Measurements from ENCODE around the gene PANX1.

The PANX1 gene

GRCh38 chr11:94186342-94187203 lies 57.9 kb downstream of the PANX1 start:
- no peak for DNase-seq

DNA sequence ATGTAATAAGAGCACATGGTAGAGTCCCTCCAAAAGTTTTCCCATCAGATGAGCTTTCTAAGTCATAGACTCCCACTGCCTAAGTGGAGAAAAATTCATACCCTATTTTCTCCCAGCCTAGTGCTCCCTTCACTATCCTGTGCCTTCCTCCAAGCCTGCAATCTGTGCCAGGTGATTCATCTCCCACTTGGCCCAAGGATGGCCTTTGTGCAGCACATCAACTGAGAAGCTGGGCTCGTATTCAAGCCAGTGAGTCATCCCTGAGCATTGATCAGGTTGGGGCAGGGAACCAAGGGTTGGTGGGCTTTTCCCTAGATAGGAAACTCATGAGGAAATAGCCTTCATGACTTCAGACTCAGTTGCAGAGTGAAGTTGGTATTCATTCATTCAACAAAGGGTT lies 64.6 kb downstream of the PANX1 start:
- no peak for DNase-seq

DNA sequence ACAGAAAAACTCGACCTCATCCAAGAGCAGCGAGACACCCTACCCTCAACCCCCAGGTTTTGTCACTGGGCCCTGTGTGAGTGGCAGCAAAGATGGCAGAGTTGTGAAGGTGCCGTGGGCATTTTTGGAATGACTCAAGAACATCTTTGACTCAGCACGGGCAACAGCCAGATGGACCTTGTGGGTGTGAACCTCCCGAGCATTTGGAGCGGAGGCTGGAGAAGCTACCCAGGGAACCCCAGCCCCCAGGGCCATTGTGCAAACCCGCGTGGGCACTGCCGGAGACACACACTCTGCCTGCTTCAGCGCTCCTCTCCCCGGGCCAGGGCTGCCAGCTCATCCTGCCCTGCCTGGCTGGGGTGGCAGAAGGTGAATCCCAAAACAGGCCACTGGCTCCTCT lies 66.1 kb downstream of the PANX1 start:
- no peak for DNase-seq

DNA sequence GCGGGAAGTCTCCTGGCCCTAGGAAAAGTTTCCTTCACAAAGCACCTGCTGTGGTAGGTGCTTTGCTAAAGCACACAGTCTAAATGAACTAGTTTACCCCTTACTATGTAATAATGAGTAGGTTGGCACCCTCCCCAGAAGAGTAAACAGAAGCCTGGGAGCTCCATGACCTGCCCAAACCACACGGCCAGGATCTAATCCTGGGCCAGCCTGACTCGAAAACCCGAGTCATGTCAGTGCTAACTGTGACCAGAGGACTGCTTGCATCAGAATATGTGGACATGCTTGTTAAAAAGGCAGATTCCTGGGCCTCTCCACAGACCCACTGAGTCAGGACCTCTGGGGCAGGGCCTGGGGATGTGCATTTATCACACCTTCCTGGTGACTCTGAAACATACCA lies 67.7 kb downstream of the PANX1 start:
- DNase-seq: no peak

- no peak for DNase-seq
Observed at GRCh38 chr11:94198718-94199117, 70.1 kb downstream of the PANX1 start.

- no peak for DNase-seq
Observed at GRCh38 chr11:94199136-94200130, 70.8 kb downstream of the PANX1 start.

- no peak for DNase-seq
Observed at GRCh38 chr11:94201004-94201465, 72.4 kb downstream of the PANX1 start.

DNA sequence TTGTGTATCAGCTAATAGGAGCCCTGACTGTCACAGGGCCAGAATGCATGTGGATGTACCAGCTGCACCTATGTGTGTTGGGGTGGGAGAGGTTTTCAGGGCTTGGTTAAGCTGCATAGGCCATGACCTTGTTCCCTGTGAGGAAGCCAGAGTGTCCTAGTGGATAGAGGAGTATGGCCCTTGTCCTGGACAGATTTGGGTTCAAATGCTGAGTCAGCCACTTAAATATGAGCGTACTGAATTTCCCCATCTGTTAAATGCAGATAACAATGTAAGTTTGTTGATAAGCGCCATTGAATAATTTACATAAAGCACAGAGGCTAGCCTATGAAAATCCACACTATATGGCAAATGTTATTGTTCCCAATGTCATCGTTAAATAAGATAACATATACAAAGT lies 74.4 kb downstream of the PANX1 start:
- no peak for DNase-seq

GRCh38 chr11:94211261-94211830 lies 82.7 kb downstream of the PANX1 start:
- no peak for DNase-seq

GRCh38 chr11:94212898-94213297 lies 84.3 kb downstream of the PANX1 start:
- DNase-seq: no peak

GRCh38 chr11:94217705-94218104 lies 89.1 kb downstream of the PANX1 start:
- no peak for DNase-seq

- DNase-seq: no peak
Observed at GRCh38 chr11:94218372-94218771, 89.7 kb downstream of the PANX1 start.

DNA sequence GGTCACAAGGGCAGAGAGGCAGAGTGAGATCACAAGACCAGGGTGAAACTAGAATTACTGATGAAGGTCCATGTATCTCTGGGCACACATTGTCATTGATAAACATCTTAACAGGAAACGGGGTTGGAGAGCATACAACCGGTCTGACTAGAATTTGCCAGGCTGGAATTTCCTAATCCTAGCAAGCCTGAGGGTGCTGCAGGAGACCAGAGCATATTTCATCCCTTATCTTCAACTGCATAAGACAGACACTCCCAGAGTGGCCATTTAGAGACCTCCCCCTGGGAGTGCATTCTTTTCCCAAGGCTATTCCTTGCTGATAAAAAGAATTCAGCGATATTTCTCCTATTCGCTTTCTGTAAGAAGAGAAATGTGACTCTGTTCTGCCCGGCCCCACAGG lies 91.1 kb downstream of the PANX1 start:
- DNase-seq: no peak

DNA sequence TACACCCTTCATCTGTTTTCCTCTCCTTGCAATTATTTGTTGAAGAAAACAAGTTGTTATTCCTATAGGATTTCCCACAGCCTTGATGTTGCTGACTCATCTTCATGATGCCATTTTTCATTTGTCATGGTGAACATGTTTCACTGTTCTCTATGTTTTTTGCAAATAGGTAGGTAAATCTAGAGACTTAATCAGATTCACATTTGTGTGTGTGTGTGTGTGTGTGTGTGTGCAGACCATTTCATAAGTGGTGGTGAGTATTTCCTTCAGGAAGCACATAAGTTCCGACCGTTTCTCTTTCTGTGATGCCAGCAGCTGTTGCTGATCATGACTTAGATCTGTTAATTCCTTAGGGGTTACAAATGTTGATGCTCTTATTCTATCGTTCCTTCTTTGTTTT lies 95.4 kb downstream of the PANX1 start:
- DNase-seq: no peak

Data from SW 1271 (cell line).